Mesodermal cell (in vitro differentiated cells): Measurements from ENCODE around the gene JAKMIP1.
"Not testable (repeated sequence)": the region's sequence is repeated elsewhere in the genome, so short reads cannot be mapped to it uniquely, and the experiment has no call there.

Experiments used
- H3K27ac ChIP-seq: 2 replicates; pipeline ENCODE4 v1.7.0; 2013; ENCODE audit warnings: mild to moderate bottlenecking, low read depth, low read length, moderate library complexity; ENCODE audit not compliant: severe bottlenecking
- H3K36me3 ChIP-seq: 2 replicates; pipeline ENCODE4 v1.7.1; 2013; ENCODE audit warnings: mild to moderate bottlenecking, low read length, moderate library complexity; ENCODE audit not compliant: control insufficient read depth, insufficient read depth
- H3K4me1 ChIP-seq: one replicate; pipeline ENCODE4 v1.7.1; 2013; ENCODE audit warnings: mild to moderate bottlenecking, low read length; ENCODE audit not compliant: insufficient read depth, control insufficient read depth, poor library complexity, severe bottlenecking
- H3K4me3 ChIP-seq: 2 replicates; pipeline ENCODE4 v1.7.0; 2013; ENCODE audit warnings: low read length, control low read depth, mild to moderate bottlenecking; ENCODE audit not compliant: insufficient read depth, poor library complexity, severe bottlenecking; ENCODE audit errors: extremely low read depth
- H3K9me3 ChIP-seq: 2 replicates; pipeline ENCODE4 v1.7.1; 2013; ENCODE audit warnings: mild to moderate bottlenecking, low read length, moderate library complexity; ENCODE audit not compliant: control insufficient read depth
- WGBS, 2 experiments: methylation state at CpG; one replicate each; pipeline ENCODE4 v1.1.5; 2013; ENCODE audit warnings: missing lambda C conversion rate in 2 of 2; ENCODE audit not compliant: insufficient coverage in 2 of 2; 5-methylcytosine and 5-hydroxymethylcytosine counted together

Gene JAKMIP1

GRCh38 chr4:6142511-6142910 is 57.8 kb downstream of the JAKMIP1 start:
- no peak overlapping the region for H3K27ac ChIP-seq
- H3K36me3 ChIP-seq = no peaks in the 10 kb centered on the region
- H3K4me3 ChIP-seq = no peak overlapping the region
- peaks cover 7% of the 10 kb centered on the region for H3K9me3 ChIP-seq
- H3K4me1 ChIP-seq = no peaks in the 10 kb centered on the region
- WGBS, 2 experiments = 95 to 100% methylated on average over 4 to 7 of the region's 7 CpGs

- Histone ChIP-seq H3K27ac (no peak overlapping the region), H3K4me1 (no peaks in the 10 kb centered on the region), H3K36me3 (no peaks in the 10 kb centered on the region), H3K9me3 (peaks cover 7% of the 10 kb centered on the region), H3K4me3 (no peak overlapping the region)
- WGBS, 2 experiments = 76 to 91% methylated on average over 5 to 7 of the region's 9 CpGs
Measured at GRCh38 chr4:6141554-6141953, 58.8 kb downstream of the JAKMIP1 start.

GRCh38 chr4:6141021-6141420 is 59.3 kb downstream of the JAKMIP1 start:
- not testable (repeated sequence) for H3K4me3 ChIP-seq, H3K36me3 ChIP-seq, H3K9me3 ChIP-seq, H3K27ac ChIP-seq, H3K4me1 ChIP-seq
- WGBS, 2 experiments = 90 to 91% methylated on average over 11 to 13 of the region's 14 CpGs

- H3K36me3 ChIP-seq = no peaks in the 10 kb centered on the region
- no peaks in the 10 kb centered on the region for H3K9me3 ChIP-seq
- H3K4me1 ChIP-seq = no peaks in the 10 kb centered on the region
Measured at GRCh38 chr4:6137747-6138135, 62.6 kb downstream of the JAKMIP1 start.

GRCh38 chr4:6137027-6137746 is 63.2 kb downstream of the JAKMIP1 start:
- Histone ChIP-seq H3K9me3 (no peaks in the 10 kb centered on the region), H3K27ac (no peak overlapping the region), H3K4me1 (no peaks in the 10 kb centered on the region), H3K4me3 (no peak overlapping the region), H3K36me3 (no peaks in the 10 kb centered on the region)
- WGBS, 2 experiments = 69 to 81% methylated on average over 14 to 22 of the region's 22 CpGs

More at GRCh38 chr4:6137747-6138135, 62.6 kb downstream of the JAKMIP1 start:
- WGBS, 2 experiments = 79 to 87% methylated on average over 1 to 2 of the region's 3 CpGs
- no peak overlapping the region for H3K4me3 ChIP-seq
- no peak overlapping the region for H3K27ac ChIP-seq

- Histone ChIP-seq H3K36me3 (no peaks in the 10 kb centered on the region), H3K27ac (no peak overlapping the region), H3K9me3 (no peaks in the 10 kb centered on the region), H3K4me3 (no peak overlapping the region), H3K4me1 (no peaks in the 10 kb centered on the region)
- 67 to 70% methylated on average over 9 to 10 of the region's 11 CpGs for WGBS, 2 experiments
Measured at GRCh38 chr4:6134612-6135220, 65.6 kb downstream of the JAKMIP1 start.

GRCh38 chr4:6132716-6133115 is 67.6 kb downstream of the JAKMIP1 start:
- no peak overlapping the region for H3K27ac ChIP-seq
- H3K4me3 ChIP-seq = no peak overlapping the region
- no peaks in the 10 kb centered on the region for H3K4me1 ChIP-seq
- WGBS, 2 experiments = 83% methylated on average over 1 of the region's 2 CpGs; no CpG with 5 or more reads in 1 of the 2 experiments
- no peaks in the 10 kb centered on the region for H3K36me3 ChIP-seq
- no peaks in the 10 kb centered on the region for H3K9me3 ChIP-seq

- H3K4me3 ChIP-seq = no peak overlapping the region
- no peaks in the 10 kb centered on the region for H3K4me1 ChIP-seq
- 83 to 90% methylated on average over 11 of the region's 11 CpGs for WGBS, 2 experiments
- H3K9me3 ChIP-seq = no peaks in the 10 kb centered on the region
- no peak overlapping the region for H3K27ac ChIP-seq
- H3K36me3 ChIP-seq = no peaks in the 10 kb centered on the region
Measured at GRCh38 chr4:6128221-6128850, 72.0 kb downstream of the JAKMIP1 start.

- no peaks in the 10 kb centered on the region for H3K9me3 ChIP-seq
- no peak overlapping the region for H3K27ac ChIP-seq
- WGBS, 2 experiments = 85 to 89% methylated on average over 14 to 20 of the region's 20 CpGs
- H3K4me1 ChIP-seq = no peaks in the 10 kb centered on the region
- H3K4me3 ChIP-seq = no peak overlapping the region
- no peaks in the 10 kb centered on the region for H3K36me3 ChIP-seq
Measured at GRCh38 chr4:6126971-6127745, 73.2 kb downstream of the JAKMIP1 start.

- Histone ChIP-seq H3K4me3 (no peak overlapping the region), H3K9me3 (no peaks in the 10 kb centered on the region), H3K27ac (no peak overlapping the region), H3K36me3 (no peaks in the 10 kb centered on the region), H3K4me1 (no peaks in the 10 kb centered on the region)
- 89 to 100% methylated on average over 3 of the region's 5 CpGs for WGBS, 2 experiments
Measured at GRCh38 chr4:6125103-6125651, 75.2 kb downstream of the JAKMIP1 start.
